Mucosa of rectum (tissue), 2 donors: ENCODE data around the gene RAB3A.

ENCODE experiments used
- H3K27ac ChIP-seq, 2 donors: one replicate each; pipeline ENCODE4 v1.7.0; 2013; ENCODE audit warnings: inconsistent platforms in 2 of 2, low read depth in 2 of 2, low read length in 2 of 2
- H3K27me3 ChIP-seq, 2 donors: one replicate each; pipeline ENCODE4 v1.7.0; 2013; ENCODE audit warnings: low read length in 2 of 2; ENCODE audit not compliant: control insufficient read depth in 2 of 2, insufficient read depth in 2 of 2
- H3K36me3 ChIP-seq, 2 donors: one replicate each; pipeline ENCODE4 v1.7.0; 2013; ENCODE audit warnings: low read length in 2 of 2; ENCODE audit not compliant: control insufficient read depth in 2 of 2, insufficient read depth in 2 of 2
- H3K4me1 ChIP-seq, 2 donors: one replicate each; pipeline ENCODE4 v1.7.0; 2013; ENCODE audit warnings: low read length in 2 of 2, mild to moderate bottlenecking in 1 of 2; ENCODE audit not compliant: control insufficient read depth in 2 of 2, insufficient read depth in 2 of 2
- H3K4me3 ChIP-seq, 2 donors: one replicate each; pipeline ENCODE4 v1.7.0; 2013; ENCODE audit warnings: low read length in 2 of 2
- H3K9ac ChIP-seq, 2 donors: one replicate each; pipeline ENCODE4 v1.7.0; 2013; ENCODE audit warnings: low read length in 2 of 2, low read depth in 1 of 2, mild to moderate bottlenecking in 1 of 2
- H3K9me3 ChIP-seq, 2 donors: one replicate each; pipeline ENCODE4 v1.7.0; 2013; ENCODE audit warnings: low read length in 2 of 2; ENCODE audit not compliant: control insufficient read depth in 2 of 2
- donor health status: healthy.
- donor health status: Normal muscosa, but diverticular disease.

Gene RAB3A

DNA sequence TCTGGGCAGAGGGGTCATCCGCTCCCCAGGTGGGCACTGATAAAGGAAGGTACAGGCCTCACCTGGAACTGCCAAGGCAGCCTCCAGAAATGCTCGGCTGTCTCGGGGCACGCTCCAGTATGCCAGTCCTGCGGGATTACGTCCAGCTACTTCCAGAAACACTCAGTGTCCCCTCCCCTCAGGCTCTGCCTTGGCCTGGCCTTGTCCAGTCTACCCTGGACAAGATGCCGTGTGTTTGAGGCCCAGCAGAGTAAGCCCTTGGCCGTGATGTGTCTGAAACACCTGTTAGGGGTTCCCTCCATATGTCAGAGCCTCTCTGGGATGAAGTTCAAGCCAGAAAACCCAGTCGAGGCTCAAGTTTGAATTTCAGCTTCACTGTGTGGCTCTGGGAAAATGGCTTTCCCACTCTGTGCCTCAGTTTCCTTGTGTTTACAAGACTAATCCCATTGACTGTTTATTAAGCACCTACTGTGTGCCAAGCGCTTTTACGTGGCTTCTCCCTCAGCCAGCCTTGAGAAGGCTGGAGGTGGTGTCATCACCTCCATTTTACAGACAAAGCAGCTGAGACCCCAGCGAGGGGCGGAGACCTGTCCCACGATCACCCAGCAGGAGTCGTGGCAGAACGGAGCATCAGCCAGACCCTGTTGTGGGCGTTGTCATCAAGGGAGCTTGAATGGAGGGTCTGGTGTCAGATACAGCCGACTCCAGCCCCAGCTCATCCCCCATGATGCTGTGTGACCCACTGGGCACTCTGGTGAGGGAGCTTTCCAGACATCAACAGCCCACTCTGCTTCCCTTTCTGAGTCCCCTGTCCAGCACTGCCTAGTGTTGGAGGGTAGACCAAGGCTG, 52.8 kb downstream of the RAB3A start:
- H3K4me3 ChIP-seq, result peak overlapping the region in 1 of 2 donors; percentile 86
- H3K4me1 ChIP-seq, result peaks cover 25 to 31% of the 10 kb centered on the region in 2 donors
- H3K27me3 ChIP-seq, result no peaks in the 10 kb centered on the region
- H3K9ac ChIP-seq, result peak overlapping the region; percentile 34 to 58
- no peak overlapping the region for H3K27ac ChIP-seq
- H3K9me3 ChIP-seq, result no peaks in the 10 kb centered on the region
- peaks cover 6 to 12% of the 10 kb centered on the region in 2 donors for H3K36me3 ChIP-seq

DNA sequence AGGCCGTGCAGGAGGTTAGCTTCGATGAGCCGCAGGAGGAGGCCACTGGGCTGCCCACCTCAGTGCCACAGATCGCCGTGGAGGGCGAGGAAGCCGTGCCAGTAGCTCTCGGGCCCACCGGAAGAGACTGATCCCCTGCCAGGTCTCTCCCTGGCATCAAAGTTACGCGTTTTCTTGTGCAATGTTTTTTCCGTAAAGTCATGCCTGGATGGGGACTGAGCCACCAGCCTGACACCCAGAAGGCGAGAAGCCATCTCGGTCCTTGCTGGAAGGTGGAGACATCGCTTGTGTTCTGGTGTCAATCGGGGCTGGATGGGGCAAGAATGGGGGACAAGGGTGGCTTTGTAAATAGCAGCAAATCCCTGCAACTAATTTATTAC, 54.3 kb downstream of the RAB3A start:
- no peaks in the 10 kb centered on the region for H3K9me3 ChIP-seq
- H3K27ac ChIP-seq, result no peak overlapping the region
- H3K27me3 ChIP-seq, result no peaks in the 10 kb centered on the region
- H3K4me1 ChIP-seq, result peaks cover 15 to 24% of the 10 kb centered on the region in 2 donors
- no peak overlapping the region for H3K9ac ChIP-seq
- H3K4me3 ChIP-seq, result no peak overlapping the region
- H3K36me3 ChIP-seq, result peaks cover 18 to 23% of the 10 kb centered on the region in 2 donors

DNA sequence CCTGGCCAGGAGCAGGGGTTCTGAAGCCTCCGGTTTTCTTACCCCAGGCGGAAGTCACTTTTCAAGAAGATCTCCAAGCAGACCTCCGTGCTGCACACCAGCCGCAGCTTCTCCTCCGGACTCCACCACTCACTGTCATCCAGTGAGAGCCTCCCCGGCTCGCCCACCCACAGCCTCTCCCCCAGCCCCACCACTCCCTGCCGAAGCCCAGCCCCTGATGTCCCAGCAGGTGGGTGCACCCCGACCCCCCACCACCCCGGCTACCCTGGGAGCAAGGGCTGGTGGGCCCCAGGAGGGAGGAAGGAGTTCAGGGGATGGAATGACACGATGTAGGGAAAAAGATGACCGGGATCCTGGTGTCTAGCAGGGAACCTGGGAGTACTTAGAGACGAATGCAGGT, 56.4 kb downstream of the RAB3A start:
- no peak overlapping the region for H3K27ac ChIP-seq
- peaks cover 6 to 11% of the 10 kb centered on the region in 2 donors for H3K4me1 ChIP-seq
- H3K9ac ChIP-seq, result no peak overlapping the region
- H3K27me3 ChIP-seq, result no peaks in the 10 kb centered on the region
- H3K36me3 ChIP-seq, result peaks cover 30 to 38% of the 10 kb centered on the region in 2 donors
- no peaks in the 10 kb centered on the region for H3K9me3 ChIP-seq
- no peak overlapping the region for H3K4me3 ChIP-seq
